Stimulated activated CD4-positive, alpha-beta T cell treated with anti-CD3 and anti-CD28 coated beads, TNF-alpha, amount 100 ng/mL, for 24 hours (primary cell): Measurements from ENCODE around the gene GNA15.

Experiments
- DNase-seq, 3 experiments: peaks; one replicate each; pipeline ENCODE4 v3.0.0-alpha.2; 2020; ENCODE audit warnings: low read depth in 3 of 3

The GNA15 gene

GRCh38 chr19:3175781-3176714 lies 40.2 kb downstream of the GNA15 start:
- no peak for DNase-seq

GRCh38 chr19:3176715-3177501 lies 41.1 kb downstream of the GNA15 start:
- DNase-seq = peak in 2 of 3 experiments; percentile 50 to 73

- DNase-seq = peak in 2 of 3 experiments; percentile 32 to 61
These were observed 42.6 kb downstream of the GNA15 start, which contains the start of gene S1PR4 for GRCh38 chr19:3178377-3178972. S1PR4 (plus strand) TSS chr19:3178769; CDS start chr19:3178793, 24 bp downstream.

GRCh38 chr19:3178973-3179738 lies 43.3 kb downstream of the GNA15 start:
- peak in 1 of 3 experiments; percentile 38 for DNase-seq

- DNase-seq = peak in 1 of 3 experiments; percentile 50
These were observed 44.0 kb downstream of the GNA15 start for GRCh38 chr19:3179739-3180293.

- no peak for DNase-seq
These were observed 48.1 kb downstream of the GNA15 start for GRCh38 chr19:3183721-3184641.

GRCh38 chr19:3184847-3185460 lies 49.1 kb downstream of the GNA15 start:
- peak in 2 of 3 experiments; percentile 60 to 61 for DNase-seq

GRCh38 chr19:3185461-3186159 lies 49.8 kb downstream of the GNA15 start, which contains the start of gene NCLN:
NCLN (plus strand) TSS chr19:3185930; CDS start chr19:3186031, 101 bp downstream.
- DNase-seq = peak; percentile 91 to 92 (median 92)

- no peak for DNase-seq
These were observed 50.4 kb downstream of the GNA15 start for GRCh38 chr19:3186160-3186688.

GRCh38 chr19:3186891-3187661 lies 51.2 kb downstream of the GNA15 start:
- DNase-seq = no peak

- no peak for DNase-seq
These were observed 52.1 kb downstream of the GNA15 start for GRCh38 chr19:3187662-3188511.

GRCh38 chr19:3188627-3189596 lies 53.1 kb downstream of the GNA15 start:
- DNase-seq = no peak

- DNase-seq = no peak
These were observed 54.1 kb downstream of the GNA15 start for GRCh38 chr19:3189702-3190469.

GRCh38 chr19:3190470-3190770 lies 54.6 kb downstream of the GNA15 start:
- no peak for DNase-seq
